HepG2 (cell line): Measurements from ENCODE around the gene FITM2. TPM values are rescaled to one million over a fixed set of nuclear protein-coding genes. Genes with fewer than 3 reads are reported as not detected.

Experiments used
- CBX1 ChIP-seq: IDR thresholded peaks from one replicate; pipeline ENCODE4 v1.6.1; 2016; ENCODE audit warnings: antibody characterized with exemption, low read depth
- CBX2 ChIP-seq, 2 experiments: fragments of 200-600 bp in 1 of 2; sonication (generic); formaldehyde crosslinking in 1 of 2; IDR thresholded peaks; 2 replicates each; pipeline versions ENCODE4 v1.7.0 to v1.8.1; 2018 to 2022; ENCODE audit warnings: low read depth in 2 of 2, low read length in 1 of 2, mild to moderate bottlenecking in 1 of 2, missing genetic modification reagents in 1 of 2
- CHCHD3 ChIP-seq: sonication (generic); formaldehyde crosslinking; IDR thresholded peaks from 2 replicates; pipeline ENCODE4 v1.8.0; 2022; ENCODE audit warnings: mild to moderate bottlenecking, missing genetic modification reagents, moderate library complexity
- CREBL2 ChIP-seq: sonication (generic); formaldehyde crosslinking; IDR thresholded peaks from 2 replicates; pipeline ENCODE4 v1.8.1; 2023; ENCODE audit warnings: missing genetic modification reagents, mild to moderate bottlenecking, borderline replicate concordance
- DDIT3 ChIP-seq: sonication (generic); formaldehyde crosslinking; IDR thresholded peaks from 2 replicates; pipeline ENCODE4 v1.4.0; 2020; ENCODE audit warnings: mild to moderate bottlenecking, missing genetic modification reagents
- HOMEZ ChIP-seq: IDR thresholded peaks from 2 replicates; pipeline ENCODE4 v1.6.1; 2016; ENCODE audit warnings: low read depth
- HOXA3 ChIP-seq: sonication (generic); formaldehyde crosslinking; IDR thresholded peaks from 2 replicates; pipeline ENCODE4 v1.5.0; 2020; ENCODE audit warnings: missing genetic modification reagents
- KDM1A ChIP-seq: IDR thresholded peaks from 2 replicates; pipeline ENCODE4 v1.6.1; 2016; ENCODE audit warnings: missing compliant biosample characterization
- MATR3 ChIP-seq: sonication (generic); formaldehyde crosslinking; IDR thresholded peaks from 2 replicates; pipeline ENCODE4 v1.4.0; 2020; ENCODE audit warnings: missing genetic modification reagents
- MIER3 ChIP-seq: IDR thresholded peaks from 2 replicates; pipeline ENCODE4 v1.6.1; 2016; ENCODE audit warnings: missing compliant biosample characterization, borderline replicate concordance
- NFE2L1 ChIP-seq: sonication (generic); formaldehyde crosslinking; IDR thresholded peaks from 2 replicates; pipeline ENCODE4 v1.4.0; 2020; ENCODE audit warnings: missing genetic modification reagents, mild to moderate bottlenecking, borderline replicate concordance
- NPAS2 ChIP-seq: sonication (generic); formaldehyde crosslinking; IDR thresholded peaks from 2 replicates; pipeline ENCODE4 v1.8.0; 2022; ENCODE audit warnings: mild to moderate bottlenecking, missing genetic modification reagents, borderline replicate concordance
- PRMT3 ChIP-seq: sonication (generic); formaldehyde crosslinking; IDR thresholded peaks from 2 replicates; pipeline ENCODE4 v1.8.1; 2022; ENCODE audit warnings: low read depth, mild to moderate bottlenecking, moderate library complexity, missing genetic modification reagents, borderline replicate concordance
- PTBP1 ChIP-seq: fragments of 200-400 bp; formaldehyde crosslinking; IDR thresholded peaks from 2 replicates; pipeline ENCODE4 v1.6.1; 2018; ENCODE audit warnings: low read length, low read depth; ENCODE audit not compliant: poor library complexity, severe bottlenecking
- REL ChIP-seq: sonication (generic); formaldehyde crosslinking; conservative IDR thresholded peaks from 2 replicates; pipeline ENCODE4 v1.8.0; 2022; ENCODE audit warnings: mild to moderate bottlenecking, missing genetic modification reagents, moderate library complexity
- SIX4 ChIP-seq: sonication (generic); formaldehyde crosslinking; IDR thresholded peaks from 2 replicates; pipeline ENCODE4 v1.4.0; 2020; ENCODE audit warnings: missing genetic modification reagents
- THAP11 ChIP-seq: IDR thresholded peaks from 2 replicates; pipeline ENCODE4 v1.6.1; 2016; ENCODE audit warnings: missing biosample characterization, missing genetic modification reagents
- XRCC5 ChIP-seq: fragments of 200-400 bp; formaldehyde crosslinking; optimal IDR thresholded peaks from 2 replicates; pipeline ENCODE3; 2017; ENCODE audit warnings: mild to moderate bottlenecking, low read length
- ZNF180 ChIP-seq: sonication (generic); formaldehyde crosslinking; IDR thresholded peaks from 2 replicates; pipeline ENCODE4 v1.4.0; 2020; ENCODE audit warnings: low read depth, missing genetic modification reagents, borderline replicate concordance
- ZNF274 ChIP-seq: sonication (generic); formaldehyde crosslinking; IDR thresholded peaks from 2 replicates; pipeline ENCODE4 v1.5.1; 2020; ENCODE audit warnings: mild to moderate bottlenecking, missing genetic modification reagents
- ZNF430 ChIP-seq: sonication (generic); formaldehyde crosslinking; IDR thresholded peaks from 2 replicates; pipeline ENCODE4 v1.9.0; 2021; ENCODE audit warnings: mild to moderate bottlenecking, missing genetic modification reagents
- ZNF44 ChIP-seq: sonication (generic); formaldehyde crosslinking; IDR thresholded peaks from 2 replicates; pipeline ENCODE4 v1.5.1; 2020; ENCODE audit warnings: mild to moderate bottlenecking, missing genetic modification reagents
- ZNF460 ChIP-seq: sonication (generic); formaldehyde crosslinking; IDR thresholded peaks from 2 replicates; pipeline ENCODE4 v1.5.1; 2020; ENCODE audit warnings: missing genetic modification reagents, mild to moderate bottlenecking, borderline replicate concordance
- ZSCAN21 ChIP-seq: sonication (generic); formaldehyde crosslinking; IDR thresholded peaks from 2 replicates; pipeline ENCODE4 v1.8.0; 2022; ENCODE audit warnings: mild to moderate bottlenecking, missing genetic modification reagents, moderate library complexity, borderline replicate concordance
- ZSCAN30 ChIP-seq: sonication (generic); formaldehyde crosslinking; IDR thresholded peaks from 2 replicates; pipeline ENCODE4 v1.5.0; 2020; ENCODE audit warnings: mild to moderate bottlenecking, missing genetic modification reagents
- polyA plus RNA-seq, 8 experiments: library from polyadenylated mRNA; depleted of rRNA in 3 of 8; stranded (reverse) in 7 of 8; unstranded in 1 of 8; fragments of >200 nt; fragmentation: Illumina TruSeq in 4 of 8; extraction: Trizol in 4 of 8; gene quantifications; 2 replicates each; pipeline versions ENCODE4 v1.2.1 to v1.2.3, GENCODE V29; 2011 to 2016; ENCODE audit warnings: low read depth in 4 of 8, missing spikeins in 1 of 8, mixed read lengths in 1 of 8; ENCODE audit not compliant: insufficient read depth in 1 of 8
- total RNA-seq, 5 experiments: library from RNA; depleted of rRNA; stranded (reverse); fragments of >200 nt; fragmentation: Illumina TruSeq; extraction: Trizol; gene quantifications; 2 replicates each; pipeline ENCODE4 v1.2.3, GENCODE V29; 2016; ENCODE audit warnings: low read depth in 1 of 5
- TF ChIP-seq, protein P1 (sequence below): sonication (generic); formaldehyde crosslinking; IDR thresholded peaks from 2 replicates; pipeline ENCODE4 v1.5.0; 2020; ENCODE audit warnings: mild to moderate bottlenecking, missing genetic modification reagents
- TF ChIP-seq, protein P2 (sequence below), 2 experiments: fragments of 450-650 bp in 1 of 2; sonication (generic) in 1 of 2; formaldehyde crosslinking; IDR thresholded peaks; 2 replicates each; pipeline versions ENCODE4 v1.5.0 to v1.8.0; 2020 to 2022; ENCODE audit warnings: mild to moderate bottlenecking in 1 of 2, missing genetic modification reagents in 1 of 2

Gene FITM2
- total and polyA plus RNA-seq, 2 of the 13 experiments (the other 11 are each of a cell fraction or from before 2014, with no cell fraction given), result 9.6 to 24.5 TPM

DNA sequence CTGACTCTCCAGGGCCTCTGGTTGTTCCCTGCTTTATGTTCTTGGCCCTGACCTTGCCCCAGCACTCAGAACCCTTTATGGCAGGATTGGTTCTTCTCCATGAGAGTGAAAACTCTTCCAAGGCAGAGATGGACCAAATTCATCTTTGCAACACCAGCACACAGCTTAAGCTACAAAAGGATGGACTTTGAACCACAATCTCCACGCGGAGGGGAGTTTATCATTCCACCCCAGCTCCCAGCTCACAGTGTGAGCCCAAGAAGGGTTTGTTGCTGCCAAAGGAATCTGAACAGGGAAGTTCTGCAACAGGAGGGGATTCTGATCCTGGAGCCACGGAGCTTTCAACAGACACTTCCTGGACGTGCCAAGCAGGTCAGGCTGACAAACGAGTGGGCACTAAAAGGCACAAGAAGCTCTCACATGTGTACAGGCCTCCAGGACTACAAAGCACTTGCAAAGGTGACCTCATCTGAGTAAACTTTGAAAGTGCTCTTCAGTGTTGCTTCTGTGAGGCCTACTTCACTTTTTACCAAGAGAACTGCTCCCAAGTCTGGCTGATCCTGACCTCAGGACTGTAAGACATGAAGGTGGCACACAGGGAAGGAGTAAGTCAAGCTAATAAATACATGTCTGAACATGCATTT lies 8.9 kb downstream of the FITM2 start (continued):
- TF ChIP-seq MIER3 (CRISPR knock-in tag), result peak; percentile 71; the same call in 1 of the 2 replicates
- TF ChIP-seq CHCHD3 (CRISPR knock-in tag), result no peak
- no peak for TF ChIP-seq ZNF274
- TF ChIP-seq SIX4 (CRISPR knock-in tag), result peak; percentile 39; the same call in 1 of the 2 replicates
- TF ChIP-seq HOXA3 (CRISPR knock-in tag), result peak; percentile 82
- TF ChIP-seq DDIT3 (CRISPR knock-in tag), result no peak
- peak; percentile 71; the same call in 1 of the 2 replicates for TF ChIP-seq HOMEZ (CRISPR knock-in tag)
- TF ChIP-seq CREBL2 (CRISPR knock-in tag), result no peak
- no peak for TF ChIP-seq REL (CRISPR knock-in tag)
- peak; percentile 92 for TF ChIP-seq ZNF430 (CRISPR knock-in tag)
- TF ChIP-seq PRMT3 (CRISPR knock-in tag), result no peak
- no peak for TF ChIP-seq ZSCAN30 (CRISPR knock-in tag)
- peak; percentile 75 for TF ChIP-seq CBX1
- no peak for TF ChIP-seq MATR3
- no peak for TF ChIP-seq ZNF44 (CRISPR knock-in tag)
- TF ChIP-seq ZNF460, result no peak; the same call in 1 of the 2 replicates
- no peak for TF ChIP-seq ZSCAN21
- peak; percentile 94 for TF ChIP-seq XRCC5
- no peak for TF ChIP-seq ZNF180 (CRISPR knock-in tag)
- TF ChIP-seq PTBP1, result no peak
- no peak for TF ChIP-seq NPAS2 (CRISPR knock-in tag)
- TF ChIP-seq THAP11 (CRISPR knock-in tag), result peak; percentile 80
- TF ChIP-seq, protein P1, sequence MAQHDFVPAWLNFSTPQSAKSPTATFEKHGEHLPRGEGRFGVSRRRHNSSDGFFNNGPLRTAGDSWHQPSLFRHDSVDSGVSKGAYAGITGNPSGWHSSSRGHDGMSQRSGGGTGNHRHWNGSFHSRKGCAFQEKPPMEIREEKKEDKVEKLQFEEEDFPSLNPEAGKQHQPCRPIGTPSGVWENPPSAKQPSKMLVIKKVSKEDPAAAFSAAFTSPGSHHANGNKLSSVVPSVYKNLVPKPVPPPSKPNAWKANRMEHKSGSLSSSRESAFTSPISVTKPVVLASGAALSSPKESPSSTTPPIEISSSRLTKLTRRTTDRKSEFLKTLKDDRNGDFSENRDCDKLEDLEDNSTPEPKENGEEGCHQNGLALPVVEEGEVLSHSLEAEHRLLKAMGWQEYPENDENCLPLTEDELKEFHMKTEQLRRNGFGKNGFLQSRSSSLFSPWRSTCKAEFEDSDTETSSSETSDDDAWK, result no peak
- TF ChIP-seq, protein P2, sequence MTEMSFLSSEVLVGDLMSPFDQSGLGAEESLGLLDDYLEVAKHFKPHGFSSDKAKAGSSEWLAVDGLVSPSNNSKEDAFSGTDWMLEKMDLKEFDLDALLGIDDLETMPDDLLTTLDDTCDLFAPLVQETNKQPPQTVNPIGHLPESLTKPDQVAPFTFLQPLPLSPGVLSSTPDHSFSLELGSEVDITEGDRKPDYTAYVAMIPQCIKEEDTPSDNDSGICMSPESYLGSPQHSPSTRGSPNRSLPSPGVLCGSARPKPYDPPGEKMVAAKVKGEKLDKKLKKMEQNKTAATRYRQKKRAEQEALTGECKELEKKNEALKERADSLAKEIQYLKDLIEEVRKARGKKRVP (CRISPR knock-in tag; IDR thresholded peaks at IDR 0.05), result peak in 1 of 2 experiments; percentile 35; a peak in 1 of 4 replicates
- peak; percentile 26; the same call in 1 of the 2 replicates for TF ChIP-seq NFE2L1
- no peak for TF ChIP-seq KDM1A (CRISPR knock-in tag)
- no peak for TF ChIP-seq CBX2 (IDR thresholded peaks at IDR 0.05; ENCODE audit: low read depth, low read length)
- no peak for TF ChIP-seq CBX2 (CRISPR knock-in tag; IDR thresholded peaks at IDR 0.05; ENCODE audit: low read depth)
